Ovary (tissue), 9 donors: Measurements from ENCODE around the gene CERS6. TPM values are rescaled to one million over a fixed set of nuclear protein-coding genes. Genes with fewer than 3 reads are reported as not detected.

Source experiments
- DNase-seq, 5 donors: peaks; one replicate each; pipeline ENCODE4 v3.0.0-alpha.2; 2019 to 2020
- H3K27ac ChIP-seq, 2 donors: fragments of 200-600 bp; one replicate each; pipeline versions ENCODE4 v1.5.1 to v1.8.0; 2019 to 2022
- H3K27me3 ChIP-seq: fragments of 200-600 bp; one replicate; pipeline ENCODE4 v1.8.0; 2022
- H3K36me3 ChIP-seq: fragments of 200-600 bp; sonication (generic); one replicate; pipeline ENCODE4 v1.5.1; 2019
- H3K4me1 ChIP-seq: one replicate; pipeline ENCODE4 v1.8.1; 2013; ENCODE audit warnings: mild to moderate bottlenecking, moderate library complexity; ENCODE audit not compliant: insufficient read depth
- H3K4me3 ChIP-seq: fragments of 200-600 bp; sonication (generic); one replicate; pipeline ENCODE4 v1.5.1; 2017
- H3K9me3 ChIP-seq, 2 donors: fragments of 200-600 bp in 1 of 2; sonication (generic) in 1 of 2; one replicate each; pipeline versions ENCODE4 v1.5.1 to v1.8.1; 2013 to 2019; ENCODE audit warnings: mild to moderate bottlenecking in 1 of 2, moderate library complexity in 1 of 2
- CTCF ChIP-seq, 3 donors: fragments of 450-650 bp in 2 of 3; fragments of 200-600 bp in 1 of 3; IDR thresholded peaks; one replicate each; pipeline versions ENCODE4 v1.5.1 to v1.8.0; 2016 to 2022; ENCODE audit warnings: antibody characterized with exemption in 3 of 3, mild to moderate bottlenecking in 1 of 3
- EP300 ChIP-seq: sonication (generic); formaldehyde crosslinking; IDR thresholded peaks from one replicate; pipeline ENCODE4 v1.6.1; 2017; ENCODE audit warnings: antibody characterized with exemption
- POLR2A ChIP-seq: fragments of 450-650 bp; IDR thresholded peaks from one replicate; pipeline ENCODE4 v1.6.1; 2017; ENCODE audit warnings: antibody characterized with exemption, mild to moderate bottlenecking, moderate library complexity
- WGBS, 3 donors: extraction: QIAGEN DNeasy Blood & Tissue Kit in 1 of 3; methylation state at CpG; one replicate each; pipeline versions ENCODE4 v1.1.5 to v1.1.7; 2013 to 2017; 5-methylcytosine and 5-hydroxymethylcytosine counted together
- intact Hi-C, 4 donors: fragments of 100-400 bp; cut with DNase I; formaldehyde crosslinking; loops; one replicate each; pipeline versions ENCODE4 v1.11.0 to v1.15.1; 2022 to 2023
- polyA plus RNA-seq, 2 donors: library from polyadenylated mRNA; stranded (reverse); fragments of 200-250 nt in 1 of 2; fragments of 350-450 nt in 1 of 2; fragmentation: Illumina TruSeq in 1 of 2; extraction: RNeasy Lipid Tissue Mini Kit (QIAGEN cat#74804) in 1 of 2; gene quantifications; one replicate each; pipeline ENCODE4 v1.2.3, GENCODE V29; 2013 to 2014
- total RNA-seq, 7 donors: library from RNA; depleted of rRNA in 2 of 7; stranded (reverse); fragments of >200 nt in 2 of 7; fragmentation: NEBNext Ultra II Directional in 3 of 7; extraction: Animal tissue kit (Norgen Biotek cat#: 25700) in 3 of 7; gene quantifications; one replicate each; pipeline versions ENCODE4 v1.1.0 to v1.2.4, GENCODE V29; 2016 to 2023
- donor health status: DM: no; HTN: no; CAD: no; lungs with moderate emphysema.
- donor health status: DM: no; HTN: no; CAD: no.
- donor health status: Bipolar disorder and iron deficiency.
- donor health status: DM: yes; HTN: yes; CAD: no.
- donor health status: DM: no; HTN: no; CAD: no.
- donor health status: DM: yes; HTN: yes; CAD: no.

Gene CERS6
- total and polyA plus RNA-seq, 9 donors = 11.5 to 30.8 (median 24.9) TPM

GRCh38 chr2:168519534-168520308 lies 63.6 kb downstream of the CERS6 start:
- no peak overlapping the region for H3K27ac ChIP-seq
- H3K4me3 ChIP-seq = no peak overlapping the region
- peaks cover 11% of the 10 kb centered on the region for H3K4me1 ChIP-seq
- intact Hi-C loops = no loop called here
- WGBS, 3 donors = 91 to 96% (median 95%) methylated on average over 5 of the region's 5 CpGs
- no peak for DNase-seq
- TF ChIP-seq POLR2A (no peak), CTCF (IDR thresholded peaks at IDR 0.05) (no peak), EP300 (no peak)
- no peaks in the 10 kb centered on the region for H3K9me3 ChIP-seq
- H3K36me3 ChIP-seq = no peaks in the 10 kb centered on the region
- H3K27me3 ChIP-seq = no peaks in the 10 kb centered on the region

GRCh38 chr2:168521053-168521741 lies 65.1 kb downstream of the CERS6 start:
- H3K4me3 ChIP-seq = no peak overlapping the region
- no peak for TF ChIP-seq POLR2A
- TF ChIP-seq EP300 = no peak
- TF ChIP-seq CTCF (IDR thresholded peaks at IDR 0.05) = no peak
- 65 to 74% (median 67%) methylated on average over 6 of the region's 6 CpGs for WGBS, 3 donors
- peaks cover 11% of the 10 kb centered on the region for H3K4me1 ChIP-seq
- H3K36me3 ChIP-seq = no peaks in the 10 kb centered on the region
- no peak for DNase-seq
- intact Hi-C loops = no loop called here
- no peaks in the 10 kb centered on the region for H3K9me3 ChIP-seq
- no peak overlapping the region for H3K27ac ChIP-seq
- no peaks in the 10 kb centered on the region for H3K27me3 ChIP-seq

- no peaks in the 10 kb centered on the region for H3K36me3 ChIP-seq
- no peak overlapping the region for H3K27ac ChIP-seq
- no peaks in the 10 kb centered on the region for H3K9me3 ChIP-seq
- 87 to 97% (median 90%) methylated on average over 2 of the region's 2 CpGs for WGBS, 3 donors
- H3K27me3 ChIP-seq = no peaks in the 10 kb centered on the region
- peaks cover 16% of the 10 kb centered on the region for H3K4me1 ChIP-seq
- no peak for DNase-seq
- no peak overlapping the region for H3K4me3 ChIP-seq
- intact Hi-C loops = no loop called here
- TF ChIP-seq CTCF (IDR thresholded peaks at IDR 0.05) = no peak
- TF ChIP-seq POLR2A = no peak
- TF ChIP-seq EP300 = no peak
Measured at GRCh38 chr2:168522446-168522845, 66.4 kb downstream of the CERS6 start.

- TF ChIP-seq CTCF (IDR thresholded peaks at IDR 0.05) (no peak), EP300 (no peak), POLR2A (no peak)
- no peak overlapping the region for H3K4me3 ChIP-seq
Measured at GRCh38 chr2:168524005-168524404, 67.9 kb downstream of the CERS6 start.

More at GRCh38 chr2:168524005-168524404, 67.9 kb downstream of the CERS6 start:
- no peak overlapping the region for H3K27ac ChIP-seq
- H3K27me3 ChIP-seq = no peaks in the 10 kb centered on the region
- WGBS, 3 donors = 86 to 93% (median 93%) methylated on average over 2 of the region's 2 CpGs
- H3K36me3 ChIP-seq = no peaks in the 10 kb centered on the region
- intact Hi-C loops = no loop called here
- H3K4me1 ChIP-seq = peaks cover 20% of the 10 kb centered on the region
- no peaks in the 10 kb centered on the region for H3K9me3 ChIP-seq
- no peak for DNase-seq
